Endodermal cell (in vitro differentiated cells): ENCODE data around the gene MYO18B. TPM values are rescaled to one million over a fixed set of nuclear protein-coding genes. Genes with fewer than 3 reads are reported as not detected.

Experiments
- DNase-seq: peaks from one replicate; pipeline ENCODE4 v3.0.0-alpha.2; 2017
- H3K27ac ChIP-seq: 2 replicates; pipeline ENCODE4 v1.5.1; 2013; ENCODE audit warnings: mild to moderate bottlenecking, low read depth, low read length, moderate library complexity
- H3K27me3 ChIP-seq: 2 replicates; pipeline ENCODE4 v1.6.1; 2013; ENCODE audit warnings: mild to moderate bottlenecking, low read length, moderate library complexity; ENCODE audit not compliant: insufficient read depth, control insufficient read depth, poor library complexity, severe bottlenecking
- H3K36me3 ChIP-seq: 2 replicates; pipeline ENCODE4 v1.7.0; 2013; ENCODE audit warnings: mild to moderate bottlenecking, low read length, moderate library complexity; ENCODE audit not compliant: control insufficient read depth, insufficient read depth
- H3K4me1 ChIP-seq: one replicate; pipeline ENCODE4 v1.7.0; 2013; ENCODE audit warnings: low read length; ENCODE audit not compliant: control insufficient read depth, insufficient read depth
- H3K4me3 ChIP-seq: 2 replicates; pipeline ENCODE4 v1.5.1; 2013; ENCODE audit warnings: mild to moderate bottlenecking, low read length, moderate library complexity
- H3K9ac ChIP-seq: 2 replicates; pipeline ENCODE4 v1.6.1; 2013; ENCODE audit warnings: mild to moderate bottlenecking, low read length, moderate library complexity; ENCODE audit not compliant: poor library complexity, severe bottlenecking; ENCODE audit errors: extremely low read depth
- H3K9me3 ChIP-seq: 2 replicates; pipeline ENCODE4 v1.6.1; 2013; ENCODE audit warnings: mild to moderate bottlenecking, low read length, moderate library complexity; ENCODE audit not compliant: control insufficient read depth
- H3K27ac Mint-ChIP-seq: 2 replicates; pipeline ENCODE4 v1.8.0; 2020; ENCODE audit warnings: mixed read lengths
- H3K27me3 Mint-ChIP-seq: 2 replicates; pipeline ENCODE4 v1.8.0; 2021; ENCODE audit warnings: mild to moderate bottlenecking, mixed read lengths; ENCODE audit not compliant: insufficient read depth
- H3K36me3 Mint-ChIP-seq: 2 replicates; pipeline ENCODE4 v1.8.0; 2020; ENCODE audit warnings: low read depth, mixed read lengths
- H3K4me1 Mint-ChIP-seq: 2 replicates; pipeline ENCODE4 v1.8.0; 2020; ENCODE audit warnings: mixed read lengths
- H3K4me3 Mint-ChIP-seq: 2 replicates; pipeline ENCODE4 v1.8.0; 2020; ENCODE audit warnings: mild to moderate bottlenecking, moderate library complexity, mixed read lengths
- H3K9me3 Mint-ChIP-seq: 2 replicates; pipeline ENCODE4 v1.8.0; 2020; ENCODE audit warnings: mild to moderate bottlenecking, mixed read lengths
- CTCF ChIP-seq: fragments of 200-600 bp; sonication (generic); conservative IDR thresholded peaks from 2 replicates; pipeline ENCODE4 v1.5.0; 2021; ENCODE audit warnings: antibody characterized with exemption, mild to moderate bottlenecking
- WGBS, 2 experiments: methylation state at CpG; one replicate each; pipeline versions ENCODE4 v1.1.5 to v1.1.7; 2013; ENCODE audit warnings: missing lambda C conversion rate in 2 of 2, mixed read lengths in 1 of 2; ENCODE audit not compliant: insufficient coverage in 1 of 2, insufficient read length in 1 of 2; 5-methylcytosine and 5-hydroxymethylcytosine counted together
- total RNA-seq, 2 donors: library from RNA; stranded (reverse); fragmentation: NEBNext Ultra II Directional in 1 of 2; extraction: Animal tissue kit (Norgen Biotek cat#: 25700) in 1 of 2; gene quantifications; 2 replicates in 1 of 2; 3 replicates in 1 of 2; pipeline ENCODE4 v1.2.1, GENCODE V29; 2021

MYO18B gene
- total RNA-seq, 2 donors from 2014 or later, result 0.77 to 0.84 TPM

DNA sequence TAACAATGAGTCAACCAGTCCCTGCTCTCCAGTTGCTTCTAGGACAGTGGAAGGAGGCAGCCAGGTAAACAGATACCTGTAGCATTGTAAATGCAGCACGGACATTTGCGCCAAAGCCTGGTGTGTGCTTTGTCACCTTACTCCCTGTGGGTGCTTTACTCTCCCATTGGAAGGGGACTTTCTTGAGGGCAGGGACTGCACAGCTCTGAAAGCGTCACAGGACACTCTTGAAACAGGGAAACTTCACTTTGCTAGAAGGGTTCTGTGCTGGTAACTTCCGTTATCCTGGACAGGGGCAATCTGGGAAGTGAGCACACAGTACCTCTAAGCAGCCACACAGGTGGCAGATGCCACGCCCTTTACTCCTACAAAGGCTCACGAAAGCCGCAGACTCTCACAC, 99.8 kb downstream of the MYO18B start:
- no peak for DNase-seq
- H3K27me3 Mint-ChIP-seq, result no peaks in the 10 kb centered on the region
- no peaks in the 10 kb centered on the region for H3K9me3 Mint-ChIP-seq
- no peak overlapping the region for H3K4me3 ChIP-seq
- peaks cover 5% of the 10 kb centered on the region for H3K4me1 Mint-ChIP-seq
- no peak overlapping the region for H3K4me3 Mint-ChIP-seq
- H3K27ac Mint-ChIP-seq, result no peak overlapping the region
- H3K36me3 ChIP-seq, result no peaks in the 10 kb centered on the region
- WGBS, 2 experiments, result 89 to 94% methylated on average over 7 of the region's 7 CpGs
- no peaks in the 10 kb centered on the region for H3K4me1 ChIP-seq
- H3K27me3 ChIP-seq, result no peaks in the 10 kb centered on the region
- no peaks in the 10 kb centered on the region for H3K9me3 ChIP-seq
- TF ChIP-seq CTCF, result no peak
- H3K9ac ChIP-seq, result no peak overlapping the region
- no peaks in the 10 kb centered on the region for H3K36me3 Mint-ChIP-seq
- no peak overlapping the region for H3K27ac ChIP-seq

- no peaks in the 10 kb centered on the region for H3K36me3 ChIP-seq
- H3K9ac ChIP-seq, result no peak overlapping the region
- no peaks in the 10 kb centered on the region for H3K9me3 ChIP-seq
- no peaks in the 10 kb centered on the region for H3K4me1 ChIP-seq
- no peak overlapping the region for H3K27ac ChIP-seq
- no peaks in the 10 kb centered on the region for H3K36me3 Mint-ChIP-seq
- no peak overlapping the region for H3K27ac Mint-ChIP-seq
- H3K4me1 Mint-ChIP-seq, result peaks cover 5% of the 10 kb centered on the region
- H3K4me3 ChIP-seq, result no peak overlapping the region
- no peaks in the 10 kb centered on the region for H3K9me3 Mint-ChIP-seq
- H3K27me3 ChIP-seq, result no peaks in the 10 kb centered on the region
- WGBS, 2 experiments, result 92 to 96% methylated on average over 10 to 11 of the region's 11 CpGs
- no peak overlapping the region for H3K4me3 Mint-ChIP-seq
- DNase-seq, result no peak
- TF ChIP-seq CTCF, result no peak
- H3K27me3 Mint-ChIP-seq, result no peaks in the 10 kb centered on the region
Observed at GRCh38 chr22:25843660-25844405, 101.8 kb downstream of the MYO18B start.

GRCh38 chr22:25844601-25845000, 102.6 kb downstream of the MYO18B start:
- no peak overlapping the region for H3K4me3 ChIP-seq
- no peaks in the 10 kb centered on the region for H3K36me3 ChIP-seq
- H3K27me3 Mint-ChIP-seq, result no peaks in the 10 kb centered on the region
- WGBS, 2 experiments, result 89 to 90% methylated on average over 7 to 8 of the region's 8 CpGs
- H3K4me3 Mint-ChIP-seq, result no peak overlapping the region
- H3K27ac ChIP-seq, result no peak overlapping the region
- DNase-seq, result no peak
- H3K27me3 ChIP-seq, result no peaks in the 10 kb centered on the region
- H3K9ac ChIP-seq, result no peak overlapping the region
- H3K4me1 Mint-ChIP-seq, result peaks cover 5% of the 10 kb centered on the region
- H3K27ac Mint-ChIP-seq, result no peak overlapping the region
- H3K9me3 Mint-ChIP-seq, result no peaks in the 10 kb centered on the region
- TF ChIP-seq CTCF, result no peak
- H3K36me3 Mint-ChIP-seq, result no peaks in the 10 kb centered on the region
- H3K9me3 ChIP-seq, result no peaks in the 10 kb centered on the region
- no peaks in the 10 kb centered on the region for H3K4me1 ChIP-seq
